Activated B cell treated with CpG ODN at 0.5 μM for 24 hours (primary cell): ENCODE results near the gene MORN1. TPM values are rescaled to one million over a fixed set of nuclear protein-coding genes. Genes with fewer than 3 reads are reported as not detected.

Experiments used
- ATAC-seq: fragments of 200-7000 bp; cut with Tn5 transposase; one replicate; pipeline ENCODE4 v1.10.0; 2021; ENCODE audit warnings: low read depth, mild to moderate bottlenecking, moderate library complexity
- CTCF ChIA-PET: fragments of 350-600 bp; sonication (Branson Sonifier 250); formaldehyde crosslinking; loops from one replicate; lab custom pipeline; 2021; ENCODE audit warnings: antibody characterized with exemption; lab: Charles Lee
- POLR2A ChIA-PET: fragments of 350-600 bp; sonication (Branson Sonifier 250); formaldehyde crosslinking; loops from one replicate; lab custom pipeline; 2021; ENCODE audit warnings: antibody characterized with exemption; lab: Charles Lee
- DNase-seq: peaks from one replicate; pipeline ENCODE4 v3.0.0; 2022
- H3K27ac Mint-ChIP-seq: one replicate; pipeline ENCODE4 v1.8.0; 2020; ENCODE audit warnings: mixed read lengths
- H3K27me3 Mint-ChIP-seq: one replicate; pipeline ENCODE4 v1.8.0; 2021; ENCODE audit warnings: mixed read lengths
- H3K36me3 Mint-ChIP-seq: one replicate; pipeline ENCODE4 v1.8.0; 2021; ENCODE audit warnings: low read depth, mixed read lengths
- H3K4me1 Mint-ChIP-seq: one replicate; pipeline ENCODE4 v1.8.0; 2021; ENCODE audit warnings: mixed read lengths
- H3K4me3 Mint-ChIP-seq: one replicate; pipeline ENCODE4 v1.8.0; 2020; ENCODE audit warnings: mild to moderate bottlenecking, mixed read lengths
- H3K9me3 Mint-ChIP-seq: one replicate; pipeline ENCODE4 v1.8.0; 2020; ENCODE audit warnings: mixed read lengths
- intact Hi-C: fragments of 100-400 bp; cut with micrococcal nuclease; formaldehyde crosslinking; loops from one replicate; pipeline ENCODE4 v1.15.1; 2024
- total RNA-seq: library from RNA; stranded (reverse); gene quantifications from 2 replicates; pipeline ENCODE4 v1.2.3, GENCODE V29; 2022
- TF ChIP-seq, protein P1 (sequence below): fragments of 200-600 bp; IDR thresholded peaks from one replicate; pipeline ENCODE4 v1.8.0; 2022; ENCODE audit warnings: antibody characterized with exemption, mild to moderate bottlenecking

Gene MORN1
- total RNA-seq, 1 donor from 2014 or later = 17.8 TPM

GRCh38 chr1:2429780-2430591 is 38.6 kb upstream of the MORN1 start:
- DNase-seq (no peak), ATAC-seq (no peak)
- no peak overlapping the region for H3K27ac Mint-ChIP-seq
- H3K9me3 Mint-ChIP-seq = no peaks in the 10 kb centered on the region
- H3K36me3 Mint-ChIP-seq = no peaks in the 10 kb centered on the region
- H3K4me1 Mint-ChIP-seq = no peaks in the 10 kb centered on the region
- intact Hi-C loops = no loop called here
- H3K4me3 Mint-ChIP-seq = no peak overlapping the region
- CTCF ChIA-PET = interaction anchor here (0.6 to 1.0 kb wide), 2 partner anchors 117 to 259 kb away, joined by 3 read pairs; no protein-coding TSS in a partner anchor
- TF ChIP-seq, protein P1, sequence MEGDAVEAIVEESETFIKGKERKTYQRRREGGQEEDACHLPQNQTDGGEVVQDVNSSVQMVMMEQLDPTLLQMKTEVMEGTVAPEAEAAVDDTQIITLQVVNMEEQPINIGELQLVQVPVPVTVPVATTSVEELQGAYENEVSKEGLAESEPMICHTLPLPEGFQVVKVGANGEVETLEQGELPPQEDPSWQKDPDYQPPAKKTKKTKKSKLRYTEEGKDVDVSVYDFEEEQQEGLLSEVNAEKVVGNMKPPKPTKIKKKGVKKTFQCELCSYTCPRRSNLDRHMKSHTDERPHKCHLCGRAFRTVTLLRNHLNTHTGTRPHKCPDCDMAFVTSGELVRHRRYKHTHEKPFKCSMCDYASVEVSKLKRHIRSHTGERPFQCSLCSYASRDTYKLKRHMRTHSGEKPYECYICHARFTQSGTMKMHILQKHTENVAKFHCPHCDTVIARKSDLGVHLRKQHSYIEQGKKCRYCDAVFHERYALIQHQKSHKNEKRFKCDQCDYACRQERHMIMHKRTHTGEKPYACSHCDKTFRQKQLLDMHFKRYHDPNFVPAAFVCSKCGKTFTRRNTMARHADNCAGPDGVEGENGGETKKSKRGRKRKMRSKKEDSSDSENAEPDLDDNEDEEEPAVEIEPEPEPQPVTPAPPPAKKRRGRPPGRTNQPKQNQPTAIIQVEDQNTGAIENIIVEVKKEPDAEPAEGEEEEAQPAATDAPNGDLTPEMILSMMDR = no peak
- peaks cover 3% of the 10 kb centered on the region for H3K27me3 Mint-ChIP-seq
- POLR2A ChIA-PET = no interaction called here

GRCh38 chr1:2428490-2428889 is 37.1 kb upstream of the MORN1 start:
- DNase-seq = no peak
- Mint-ChIP-seq H3K4me1 (no peaks in the 10 kb centered on the region), H3K27ac (no peak overlapping the region), H3K9me3 (no peaks in the 10 kb centered on the region), H3K36me3 (no peaks in the 10 kb centered on the region), H3K27me3 (peaks cover 3% of the 10 kb centered on the region), H3K4me3 (no peak overlapping the region)
- CTCF ChIA-PET = no interaction called here
- no peak for ATAC-seq
- TF ChIP-seq, protein P1 = no peak
- intact Hi-C loops = no loop called here
- POLR2A ChIA-PET = no interaction called here

DNA sequence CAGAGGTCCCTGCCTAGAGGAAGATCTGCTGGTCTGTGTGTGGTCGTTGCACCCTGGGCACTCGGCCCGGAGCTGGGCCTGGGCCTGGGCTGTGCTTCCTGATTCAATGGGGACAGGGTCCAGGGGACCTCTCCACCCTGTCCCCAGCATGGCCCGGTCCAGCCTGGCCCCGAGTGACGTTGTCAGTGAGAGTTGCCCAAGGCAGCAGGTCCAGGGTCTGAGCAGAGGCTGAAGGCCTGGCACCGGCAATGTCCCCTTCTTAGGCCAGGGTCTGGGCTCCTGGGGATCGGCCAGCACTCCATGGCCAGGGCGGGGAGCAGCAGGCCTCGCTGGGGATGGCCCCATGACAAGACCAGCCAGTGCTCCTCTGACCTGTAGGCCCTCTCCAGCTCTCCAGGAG is 36.6 kb upstream of the MORN1 start:
- Mint-ChIP-seq H3K4me3 (no peak overlapping the region), H3K4me1 (no peaks in the 10 kb centered on the region), H3K9me3 (peaks cover under 1% of the 10 kb centered on the region), H3K36me3 (no peaks in the 10 kb centered on the region), H3K27ac (no peak overlapping the region), H3K27me3 (peaks cover 3% of the 10 kb centered on the region)
- ChIA-PET POLR2A (no interaction called here), CTCF (no interaction called here)
- DNase-seq (no peak), ATAC-seq (no peak)
- TF ChIP-seq, protein P1 = no peak
- intact Hi-C loops = no loop called here

- ATAC-seq (no peak), DNase-seq (no peak)
- no peaks in the 10 kb centered on the region for H3K4me1 Mint-ChIP-seq
- CTCF ChIA-PET = no interaction called here
- H3K9me3 Mint-ChIP-seq = peaks cover 3% of the 10 kb centered on the region
- H3K36me3 Mint-ChIP-seq = no peaks in the 10 kb centered on the region
- no peak overlapping the region for H3K27ac Mint-ChIP-seq
- no peak overlapping the region for H3K4me3 Mint-ChIP-seq
- intact Hi-C loops = no loop called here
- TF ChIP-seq, protein P1 = no peak
- POLR2A ChIA-PET = no interaction called here
- peaks cover 3% of the 10 kb centered on the region for H3K27me3 Mint-ChIP-seq
Measured at GRCh38 chr1:2427051-2427450, 35.7 kb upstream of the MORN1 start.

DNA sequence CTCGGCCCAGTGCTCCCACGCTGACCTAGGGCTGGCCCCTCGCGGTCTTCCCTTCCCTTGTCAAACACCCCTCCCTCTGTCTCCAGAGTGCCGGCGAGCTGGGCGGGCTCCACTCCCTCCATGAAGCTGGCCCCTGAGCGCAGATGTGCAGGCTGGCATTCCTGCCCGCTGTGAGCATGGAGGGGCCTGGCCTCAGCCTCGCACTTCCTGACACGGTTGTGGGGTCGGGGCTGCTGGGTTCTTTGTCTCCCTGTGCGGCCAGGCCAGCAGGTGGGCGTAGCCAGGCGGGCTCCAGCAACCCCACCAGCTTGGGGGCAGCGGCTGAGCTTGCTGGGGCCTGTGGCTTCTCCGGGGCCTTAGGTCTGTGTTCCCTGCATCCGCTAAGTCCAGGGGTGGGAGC is 35.2 kb upstream of the MORN1 start:
- DNase-seq = no peak
- TF ChIP-seq, protein P1 = no peak
- no peaks in the 10 kb centered on the region for H3K36me3 Mint-ChIP-seq
- H3K27ac Mint-ChIP-seq = no peak overlapping the region
- no peak for ATAC-seq
- no peak overlapping the region for H3K4me3 Mint-ChIP-seq
- peaks cover 3% of the 10 kb centered on the region for H3K27me3 Mint-ChIP-seq
- CTCF ChIA-PET = no interaction called here
- POLR2A ChIA-PET = no interaction called here
- no peaks in the 10 kb centered on the region for H3K4me1 Mint-ChIP-seq
- peaks cover 3% of the 10 kb centered on the region for H3K9me3 Mint-ChIP-seq
- intact Hi-C loops = no loop called here
